HepG2 (cell line): ENCODE data around the gene WNT7B. TPM values are rescaled to one million over a fixed set of nuclear protein-coding genes. Genes with fewer than 3 reads are reported as not detected.

Experiments used
- ATAC-seq: fragments of 200-7000 bp; cut with Tn5 transposase; 3 replicates; pipeline ENCODE4 v1.9.1; 2020; ENCODE audit warnings: mild to moderate bottlenecking, moderate library complexity
- BruUV-seq: library from RNA; stranded (reverse); fragments of 400-500 nt; replicated peaks from 2 replicates; lab custom pipeline; 2021; lab: Mats Ljungman, UMichigan
- CTCF ChIA-PET: fragments of 300-600 bp; formaldehyde crosslinking; extraction: SDS; loops from one replicate; lab custom pipeline; 2021; ENCODE audit warnings: low total read pairs, inconsistent platforms, low intra/inter-chr PET ratio; lab: Yijun Ruan, JAX
- POLR2A ChIA-PET: fragments of 350-600 bp; sonication (Branson Sonifier 250); formaldehyde crosslinking; loops from one replicate; lab custom pipeline; 2020; ENCODE audit warnings: antibody characterized with exemption, inconsistent platforms; lab: Yijun Ruan, JAX
- DNase-seq: peaks from one replicate; pipeline ENCODE4 v3.0.0-alpha.2; 2015; ENCODE audit warnings: low spot score
- FAIRE-seq: peaks from 3 replicates; lab custom pipeline; 2011; peaks lifted over from hg19 to GRCh38; lab: Jason Lieb, UNC
- H2AFZ ChIP-seq: one replicate; pipeline ENCODE4 v1.6.1; 2011; ENCODE audit warnings: low read length, inconsistent platforms
- H3K27ac ChIP-seq: fragments of 300-600 bp; 3 replicates; pipeline ENCODE4 v1.8.0; 2011; ENCODE audit warnings: mixed run types, mild to moderate bottlenecking, mixed read lengths, low read length, inconsistent platforms; ENCODE audit not compliant: insufficient read depth; ENCODE audit errors: extremely low read length
- H3K27me3 ChIP-seq, 2 experiments: fragments of 200-600 bp in 1 of 2; 2 replicates in 1 of 2; 3 replicates in 1 of 2; pipeline versions ENCODE4 v1.6.0 to v1.8.0; 2011; ENCODE audit warnings: low read length in 2 of 2, mild to moderate bottlenecking in 2 of 2, moderate library complexity in 2 of 2, inconsistent platforms in 1 of 2; ENCODE audit not compliant: insufficient read depth in 2 of 2, control insufficient read depth in 1 of 2
- H3K36me3 ChIP-seq, 2 experiments: fragments of 200-600 bp in 1 of 2; replicated peaks in 1 of 2; 2 replicates in 1 of 2; 3 replicates in 1 of 2; pipeline versions ENCODE4 v1.5.1 to v1.8.0; 2011; ENCODE audit warnings: low read length in 2 of 2, inconsistent platforms in 1 of 2; ENCODE audit not compliant: insufficient read depth in 2 of 2, control insufficient read depth in 1 of 2
- H3K4me1 ChIP-seq: 2 replicates; pipeline ENCODE4 v1.5.1; 2012; ENCODE audit warnings: low read length, inconsistent platforms; ENCODE audit not compliant: insufficient read depth
- H3K4me2 ChIP-seq: 2 replicates; pipeline ENCODE4 v1.6.0; 2011; ENCODE audit warnings: low read depth, low read length, inconsistent platforms
- H3K4me3 ChIP-seq, 3 experiments: fragments of 200-600 bp in 1 of 3; sonication (generic), shearing (Covaris generic) in 1 of 3; replicated peaks in 1 of 3; 2 replicates each; pipeline ENCODE4 v1.5.1; 2011 to 2016; ENCODE audit warnings: low read length in 3 of 3, inconsistent platforms in 2 of 3, low read depth in 2 of 3, mild to moderate bottlenecking in 2 of 3, control low read depth in 1 of 3, mixed read lengths in 1 of 3; ENCODE audit not compliant: insufficient read depth in 1 of 3
- H3K79me2 ChIP-seq: one replicate; pipeline ENCODE4 v1.6.1; 2011; ENCODE audit warnings: low read length, inconsistent platforms; ENCODE audit not compliant: insufficient read depth
- H3K9ac ChIP-seq: 2 replicates; pipeline ENCODE4 v1.6.0; 2011; ENCODE audit warnings: mild to moderate bottlenecking, low read depth, low read length, inconsistent platforms; ENCODE audit not compliant: insufficient read depth
- H3K9me3 ChIP-seq: 2 replicates; pipeline ENCODE4 v1.5.1; 2012; ENCODE audit warnings: mild to moderate bottlenecking, low read length
- H4K20me1 ChIP-seq: 2 replicates; pipeline ENCODE4 v1.6.0; 2011; ENCODE audit warnings: inconsistent platforms, mild to moderate bottlenecking, low read length, moderate library complexity; ENCODE audit not compliant: insufficient read depth
- ATF3 ChIP-seq: sonication (generic); formaldehyde crosslinking; IDR thresholded peaks from 2 replicates; pipeline ENCODE4 v1.4.0; 2020; ENCODE audit warnings: missing genetic modification reagents
- CBX5 ChIP-seq: sonication (generic); formaldehyde crosslinking; IDR thresholded peaks from 2 replicates; pipeline ENCODE4 v1.4.0; 2020; ENCODE audit warnings: missing genetic modification reagents, borderline replicate concordance
- CCDC6 ChIP-seq: sonication (generic); formaldehyde crosslinking; IDR thresholded peaks from 2 replicates; pipeline ENCODE4 v1.8.1; 2022; ENCODE audit warnings: mild to moderate bottlenecking, missing genetic modification reagents, moderate library complexity
- DRAP1 ChIP-seq: IDR thresholded peaks from 2 replicates; pipeline ENCODE4 v1.6.1; 2016; ENCODE audit warnings: missing genetic modification reagents, missing compliant biosample characterization
- KMT2A ChIP-seq: sonication (generic); formaldehyde crosslinking; IDR thresholded peaks from 2 replicates; pipeline ENCODE4 v1.4.0; 2020; ENCODE audit warnings: missing genetic modification reagents
- MXD3 ChIP-seq: IDR thresholded peaks from 2 replicates; pipeline ENCODE4 v1.6.1; 2016; ENCODE audit warnings: mild to moderate bottlenecking, missing biosample characterization, missing genetic modification reagents
- MZF1 ChIP-seq: sonication (generic); formaldehyde crosslinking; IDR thresholded peaks from 2 replicates; pipeline ENCODE4 v1.8.1; 2023; ENCODE audit warnings: mild to moderate bottlenecking, missing genetic modification reagents, borderline replicate concordance
- TFDP2 ChIP-seq: sonication (generic); formaldehyde crosslinking; IDR thresholded peaks from 2 replicates; pipeline ENCODE4 v1.4.0; 2020; ENCODE audit warnings: missing genetic modification reagents
- ZNF205 ChIP-seq: IDR thresholded peaks from 2 replicates; pipeline ENCODE4 v1.6.1; 2018; ENCODE audit warnings: missing biosample characterization, missing genetic modification reagents
- ZNF333 ChIP-seq: sonication (generic); formaldehyde crosslinking; IDR thresholded peaks from 2 replicates; pipeline ENCODE4 v1.4.0; 2020; ENCODE audit warnings: mild to moderate bottlenecking, missing genetic modification reagents, borderline replicate concordance
- ZNF496 ChIP-seq: sonication (generic); formaldehyde crosslinking; IDR thresholded peaks from 2 replicates; pipeline ENCODE4 v1.8.1; 2023; ENCODE audit warnings: mild to moderate bottlenecking, moderate library complexity, missing genetic modification reagents; ENCODE audit not compliant: insufficient replicate concordance
- ZNF580 ChIP-seq: IDR thresholded peaks from 2 replicates; pipeline ENCODE4 v1.6.1; 2016; ENCODE audit warnings: low read depth, borderline replicate concordance
- ZNF644 ChIP-seq: IDR thresholded peaks from 2 replicates; pipeline ENCODE4 v1.6.1; 2016; ENCODE audit warnings: low read depth
- ZNF768 ChIP-seq: sonication (generic); formaldehyde crosslinking; IDR thresholded peaks from 2 replicates; pipeline ENCODE4 v1.4.0; 2020; ENCODE audit warnings: missing genetic modification reagents
- ZSCAN12 ChIP-seq: sonication (generic); formaldehyde crosslinking; IDR thresholded peaks from 2 replicates; pipeline ENCODE4 v1.9.0; 2021; ENCODE audit warnings: mild to moderate bottlenecking, missing genetic modification reagents
- ZSCAN20 ChIP-seq: sonication (generic); formaldehyde crosslinking; IDR thresholded peaks from 2 replicates; pipeline ENCODE4 v1.4.0; 2020; ENCODE audit warnings: missing genetic modification reagents, mild to moderate bottlenecking, borderline replicate concordance
- WGBS: methylation state at CpG from one replicate; pipeline ENCODE4 v1.1.6; 2017; ENCODE audit warnings: low lambda C conversion rate; 5-methylcytosine and 5-hydroxymethylcytosine counted together
- in situ Hi-C: cut with HindIII; loops from 2 replicates; pipeline ENCODE4 v1.10.0; 2017; ENCODE audit warnings: low pct_unique_long_range_greater_than_20kb; ENCODE audit not compliant: extremely low pct_ligation_motif_present
- intact Hi-C: fragments of 100-400 bp; cut with micrococcal nuclease; formaldehyde crosslinking; loops from one replicate; pipeline ENCODE4 v1.10.0; 2022; ENCODE audit not compliant: unreplicated experiment
- polyA plus RNA-seq, 8 experiments: library from polyadenylated mRNA; depleted of rRNA in 3 of 8; stranded (reverse) in 7 of 8; unstranded in 1 of 8; fragments of >200 nt; fragmentation: Illumina TruSeq in 4 of 8; extraction: Trizol in 4 of 8; gene quantifications; 2 replicates each; pipeline versions ENCODE4 v1.2.1 to v1.2.3, GENCODE V29; 2011 to 2016; ENCODE audit warnings: low read depth in 4 of 8, missing spikeins in 1 of 8, mixed read lengths in 1 of 8; ENCODE audit not compliant: insufficient read depth in 1 of 8
- total RNA-seq, 5 experiments: library from RNA; depleted of rRNA; stranded (reverse); fragments of >200 nt; fragmentation: Illumina TruSeq; extraction: Trizol; gene quantifications; 2 replicates each; pipeline ENCODE4 v1.2.3, GENCODE V29; 2016; ENCODE audit warnings: low read depth in 1 of 5

The WNT7B gene
- total and polyA plus RNA-seq, 2 of the 13 experiments (the other 11 are each of a cell fraction or from before 2014, with no cell fraction given): 0.09 TPM; not detected in 1

GRCh38 chr22:45897736-45898135 lies 79.2 kb downstream of the WNT7B start:
- H3K4me1 ChIP-seq: 0 out of 2 replicates have a peak, but pooled peaks cover under 1% of the 10 kb centered on the region
- TF ChIP-seq ZSCAN20 (no peak), ZNF768 (CRISPR knock-in tag) (no peak), TFDP2 (no peak), KMT2A (CRISPR knock-in tag) (no peak), CBX5 (CRISPR knock-in tag) (no peak), MXD3 (no peak), MZF1 (CRISPR knock-in tag) (no peak), ZNF333 (no peak), ZSCAN12 (no peak), ZNF205 (CRISPR knock-in tag) (no peak), DRAP1 (CRISPR knock-in tag) (no peak), ZNF644 (CRISPR knock-in tag) (no peak), ZNF496 (no peak), ZNF580 (CRISPR knock-in tag) (no peak), CCDC6 (CRISPR knock-in tag) (no peak), ATF3 (CRISPR knock-in tag) (no peak)
- CTCF ChIA-PET: no interaction called here
- DNase-seq (no peak), FAIRE-seq (no peak), ATAC-seq (no peak)
- intact Hi-C loops (no loop called here), in situ Hi-C loops (no loop called here)
- no peak overlapping the region for H3K4me2 ChIP-seq
- H3K4me3 ChIP-seq: no peak overlapping the region
- H3K79me2 ChIP-seq: no peaks in the 10 kb centered on the region
- H3K27me3 ChIP-seq: peaks cover 5 to 67% of the 10 kb centered on the region in 2 experiments
- no peaks in the 10 kb centered on the region for H4K20me1 ChIP-seq
- H3K27ac ChIP-seq: no peak overlapping the region
- H2AFZ ChIP-seq: no peak overlapping the region
- H3K9me3 ChIP-seq: no peaks in the 10 kb centered on the region
- no peak overlapping the region for H3K9ac ChIP-seq
- no peaks in the 10 kb centered on the region for H3K36me3 ChIP-seq
- no TSS peak for BruUV-seq
- POLR2A ChIA-PET: no interaction called here
- 20% methylated on average over 3 of the region's 6 CpGs for WGBS
